SW480 (cell line): ENCODE data around the gene HECW1.

Experiments used
- DNase-seq: peaks from one replicate; pipeline ENCODE4 v3.0.0-alpha.2; 2016; ENCODE audit warnings: low spot score

Gene HECW1

DNA sequence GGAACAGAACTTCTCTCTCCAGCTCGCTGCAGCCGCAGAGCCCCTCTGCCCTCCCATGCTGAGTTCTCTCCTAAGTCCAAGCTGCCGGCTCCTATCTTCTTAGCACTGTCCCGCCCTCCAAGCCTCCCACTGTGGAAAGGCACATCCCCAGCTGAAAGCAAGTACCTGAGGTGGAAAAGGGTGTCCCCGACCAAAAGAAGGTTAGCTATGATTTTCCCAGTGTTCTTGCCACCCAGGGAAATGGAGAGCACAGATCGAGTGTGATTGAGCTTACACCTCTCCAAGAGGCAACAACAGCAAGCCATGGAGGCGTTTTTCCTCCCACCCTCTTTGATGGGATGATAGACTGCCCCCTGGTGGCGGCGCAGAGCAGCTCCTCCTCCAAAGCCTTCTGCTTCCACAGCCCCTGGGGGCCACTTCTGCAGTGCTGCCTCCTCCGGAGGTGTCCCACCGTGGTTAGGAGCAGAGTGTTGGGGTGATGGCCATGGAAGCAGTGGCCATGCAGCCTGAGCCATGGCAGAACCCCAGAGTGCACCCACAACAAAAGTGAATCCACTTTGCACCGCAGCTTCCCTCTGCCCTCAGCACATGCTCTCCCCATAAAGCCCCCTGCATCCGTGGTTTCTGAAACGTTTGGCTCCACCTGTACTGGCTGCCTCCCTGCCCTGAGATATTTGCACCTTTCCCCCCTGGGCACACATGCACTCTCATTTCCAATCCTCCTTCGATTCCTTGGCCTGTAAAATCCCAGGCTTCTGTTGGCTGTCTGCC is 327.4 kb downstream of the HECW1 start:
- DNase-seq = peak; percentile 72

DNA sequence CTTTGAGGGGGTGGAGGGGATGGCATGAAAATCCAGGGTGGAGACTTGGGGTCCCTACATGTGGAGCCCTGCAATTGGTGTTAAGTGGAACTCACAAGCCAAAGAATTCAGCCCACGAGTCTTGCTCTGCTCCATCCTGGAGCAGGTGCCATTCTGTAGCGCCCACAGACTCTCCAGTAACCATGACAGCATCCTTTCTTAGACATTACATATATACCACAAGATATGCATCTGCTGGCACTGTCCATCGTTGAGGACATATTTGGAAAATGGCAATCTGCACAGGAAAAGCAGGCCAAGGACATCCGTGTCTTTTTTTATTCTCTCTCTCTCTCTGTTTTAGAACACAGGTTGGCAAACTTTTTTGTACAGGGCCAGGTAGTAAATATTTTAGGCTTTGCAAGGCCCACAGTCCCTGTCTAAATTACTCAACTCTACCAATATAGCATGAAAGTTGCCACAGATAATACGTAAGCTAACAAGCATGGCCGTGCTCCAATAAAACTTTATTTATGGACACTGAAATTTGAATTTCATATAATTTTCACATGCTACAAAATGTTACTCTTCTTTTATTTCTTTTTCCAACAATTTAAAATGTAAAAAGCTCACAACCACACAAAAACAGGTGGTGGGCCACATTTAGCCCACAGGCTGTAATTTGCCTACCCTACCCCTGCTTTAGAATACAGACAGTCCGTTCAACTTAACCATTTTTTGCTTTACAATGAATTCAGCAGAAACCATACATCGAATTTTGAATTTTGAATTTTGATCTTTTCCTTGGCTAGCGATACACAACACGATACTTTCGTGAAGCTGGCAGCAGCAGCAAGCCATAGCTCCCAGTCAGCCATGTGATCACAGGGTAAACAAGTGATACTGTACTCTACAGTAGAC is 329.0 kb downstream of the HECW1 start:
- no peak for DNase-seq

DNA sequence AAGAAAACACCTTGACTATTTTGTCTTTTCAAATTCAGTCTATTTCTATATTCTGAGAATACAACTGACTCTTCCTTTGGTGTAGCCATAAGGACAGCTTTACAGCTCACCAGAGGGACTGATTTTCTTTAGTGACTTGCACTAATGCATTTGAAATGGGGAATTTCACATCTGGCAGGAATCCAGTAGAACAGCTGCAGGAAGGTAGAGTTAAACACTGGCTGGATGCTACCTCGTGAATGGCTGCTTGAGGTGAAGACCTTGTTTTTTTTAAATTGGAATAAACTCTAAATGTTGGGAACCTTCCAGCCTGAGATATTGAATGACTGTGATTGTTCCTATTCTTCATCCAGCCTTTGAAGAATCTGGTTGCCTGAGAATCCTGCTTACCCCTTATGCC is 330.9 kb downstream of the HECW1 start:
- DNase-seq = no peak

DNA sequence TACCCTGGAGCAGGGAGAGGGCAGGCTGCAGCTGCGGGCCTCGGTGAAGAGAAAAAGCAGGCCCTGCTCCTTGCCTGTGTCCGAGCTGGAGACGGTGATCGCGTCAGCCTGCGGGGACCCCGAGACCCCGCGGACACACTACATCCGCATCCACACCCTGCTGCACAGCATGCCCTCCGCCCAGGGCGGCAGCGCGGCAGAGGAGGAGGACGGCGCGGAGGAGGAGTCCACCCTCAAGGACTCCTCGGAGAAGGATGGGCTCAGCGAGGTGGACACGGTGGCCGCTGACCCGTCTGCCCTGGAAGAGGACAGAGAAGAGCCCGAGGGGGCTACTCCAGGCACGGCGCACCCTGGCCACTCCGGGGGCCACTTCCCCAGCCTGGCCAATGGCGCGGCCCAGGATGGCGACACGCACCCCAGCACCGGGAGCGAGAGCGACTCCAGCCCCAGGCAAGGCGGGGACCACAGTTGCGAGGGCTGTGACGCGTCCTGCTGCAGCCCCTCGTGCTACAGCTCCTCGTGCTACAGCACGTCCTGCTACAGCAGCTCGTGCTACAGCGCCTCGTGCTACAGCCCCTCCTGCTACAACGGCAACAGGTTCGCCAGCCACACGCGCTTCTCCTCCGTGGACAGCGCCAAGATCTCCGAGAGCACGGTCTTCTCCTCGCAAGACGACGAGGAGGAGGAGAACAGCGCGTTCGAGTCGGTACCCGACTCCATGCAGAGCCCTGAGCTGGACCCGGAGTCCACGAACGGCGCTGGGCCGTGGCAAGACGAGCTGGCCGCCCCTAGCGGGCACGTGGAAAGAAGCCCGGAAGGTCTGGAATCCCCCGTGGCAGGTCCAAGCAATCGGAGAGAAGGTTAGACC is 332.5 kb downstream of the HECW1 start:
- DNase-seq = no peak

DNA sequence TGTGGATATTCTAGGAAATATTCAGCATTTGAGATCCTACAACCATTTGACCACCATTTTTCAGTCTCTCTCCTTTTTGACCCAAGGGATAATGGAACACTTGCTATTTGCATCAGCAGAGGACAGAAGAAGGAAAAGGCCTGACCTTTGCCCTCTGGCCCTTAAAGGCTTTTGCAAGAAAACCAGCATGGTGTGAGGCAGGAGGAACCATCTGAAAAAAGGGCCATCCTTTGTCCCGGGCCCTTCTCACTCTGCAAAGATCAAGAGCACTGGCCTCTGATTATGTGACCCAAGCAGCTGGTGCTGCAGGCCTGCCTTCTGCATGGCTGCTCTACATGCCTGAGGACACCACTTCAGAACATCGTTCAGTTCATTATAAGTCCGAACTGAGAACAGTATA is 337.1 kb downstream of the HECW1 start:
- no peak for DNase-seq

DNA sequence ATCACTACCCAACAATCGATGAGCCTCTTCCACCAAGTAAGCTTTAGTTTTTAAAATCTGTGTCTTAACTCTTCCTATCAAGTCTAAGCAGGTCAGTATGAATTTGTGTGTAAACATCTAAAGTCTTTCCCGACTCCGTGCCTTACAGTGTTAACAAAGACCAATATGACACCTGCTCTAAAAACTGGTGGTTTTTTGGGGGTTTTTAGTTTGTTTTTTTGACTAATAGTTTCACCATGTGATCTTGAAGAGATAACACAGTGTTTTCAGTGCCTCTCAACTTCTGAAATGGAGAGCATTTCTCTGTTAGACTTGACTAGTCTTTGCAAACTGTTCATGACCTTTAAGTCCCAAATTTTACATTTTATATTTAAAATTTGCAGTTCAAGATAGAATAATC is 338.4 kb downstream of the HECW1 start:
- DNase-seq = no peak

DNA sequence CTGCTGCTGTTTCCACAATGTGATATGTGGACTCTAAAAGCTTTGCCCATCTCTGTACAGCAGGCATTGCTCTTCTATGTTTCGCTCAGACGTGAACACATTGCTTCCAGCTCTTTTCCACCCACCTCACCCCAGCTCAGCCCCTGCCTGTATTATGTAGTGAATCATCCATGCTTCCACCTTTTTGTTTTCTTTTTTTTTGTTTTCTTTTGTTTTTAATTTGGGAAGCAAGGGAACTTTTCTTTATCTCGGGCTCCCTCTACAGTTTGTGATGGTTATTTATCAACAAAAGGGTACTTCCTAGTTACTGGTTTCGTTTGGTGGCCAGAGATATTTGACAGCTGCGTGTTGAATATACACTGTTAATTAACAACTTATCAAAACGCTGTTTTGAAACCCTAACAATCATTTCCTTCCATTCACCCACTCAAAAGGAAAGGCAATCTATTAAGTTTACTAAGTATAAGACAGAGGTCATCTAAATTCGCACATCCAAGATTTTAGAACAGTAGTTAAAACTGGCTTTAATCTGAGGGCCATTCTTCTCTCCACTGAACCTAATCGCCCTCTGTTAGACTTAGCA is 342.6 kb downstream of the HECW1 start:
- DNase-seq = peak; percentile 81

DNA sequence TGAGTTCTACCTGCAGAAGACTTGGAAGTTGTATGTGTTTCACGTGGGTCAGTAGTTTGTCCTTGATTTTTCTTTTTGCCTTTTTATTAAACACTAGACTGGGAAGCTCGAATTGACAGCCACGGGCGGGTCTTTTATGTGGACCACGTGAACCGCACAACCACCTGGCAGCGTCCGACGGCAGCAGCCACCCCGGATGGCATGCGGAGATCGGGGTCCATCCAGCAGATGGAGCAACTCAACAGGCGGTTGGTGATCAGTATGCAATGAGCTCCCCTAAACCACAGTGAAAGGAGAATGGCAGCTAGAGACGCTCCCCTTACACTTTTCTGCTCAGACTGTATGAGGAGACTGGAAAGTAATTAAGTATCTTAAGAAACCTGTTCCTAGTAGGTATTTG is 343.8 kb downstream of the HECW1 start:
- DNase-seq = peak; percentile 72

DNA sequence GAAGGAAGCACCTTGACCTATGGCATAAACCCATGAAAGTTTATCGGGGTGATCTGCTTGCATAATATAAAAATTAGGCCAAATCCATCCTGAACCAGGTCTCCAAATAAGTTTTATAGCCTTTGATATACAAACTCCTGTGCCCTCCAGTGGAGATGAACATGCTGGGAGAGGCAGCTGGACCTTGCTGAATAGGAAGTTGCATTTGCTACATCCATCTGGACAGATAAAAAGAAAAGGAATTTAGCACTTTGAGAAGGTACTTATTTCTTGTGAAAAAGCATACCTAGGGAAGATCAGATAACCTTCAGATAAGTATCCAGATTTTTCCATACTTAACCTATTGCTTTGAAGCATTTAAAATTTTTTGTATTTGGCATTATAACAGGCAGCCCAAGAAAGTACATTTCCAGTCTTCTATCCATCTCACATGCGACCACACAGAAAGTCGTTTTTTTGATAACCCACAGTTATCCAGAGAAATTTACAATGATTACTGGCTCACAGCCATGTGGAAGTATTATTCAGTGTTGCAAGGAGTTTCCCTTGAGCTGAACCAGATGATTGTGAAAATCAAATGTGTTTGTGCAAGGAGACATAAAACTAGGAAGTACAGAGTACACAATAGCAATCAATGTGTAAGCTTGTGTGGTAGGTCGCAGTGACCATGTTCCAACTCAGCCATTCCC is 346.0 kb downstream of the HECW1 start:
- no peak for DNase-seq

DNA sequence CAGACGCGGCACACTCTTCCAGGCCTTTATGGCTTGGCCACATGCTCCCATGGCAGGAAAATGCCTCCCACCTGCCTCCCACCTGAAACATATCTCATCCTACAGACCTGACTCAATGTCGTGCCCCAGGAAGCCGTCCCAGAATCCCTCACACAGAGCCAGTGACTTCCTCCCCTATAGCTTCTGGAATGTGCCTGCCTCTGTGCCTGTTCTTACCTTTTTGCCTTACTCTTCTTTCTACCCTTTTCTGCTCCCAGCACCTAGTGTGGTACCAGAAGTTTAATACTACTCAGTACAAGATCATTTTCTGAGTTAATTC is 346.5 kb downstream of the HECW1 start:
- no peak for DNase-seq

DNA sequence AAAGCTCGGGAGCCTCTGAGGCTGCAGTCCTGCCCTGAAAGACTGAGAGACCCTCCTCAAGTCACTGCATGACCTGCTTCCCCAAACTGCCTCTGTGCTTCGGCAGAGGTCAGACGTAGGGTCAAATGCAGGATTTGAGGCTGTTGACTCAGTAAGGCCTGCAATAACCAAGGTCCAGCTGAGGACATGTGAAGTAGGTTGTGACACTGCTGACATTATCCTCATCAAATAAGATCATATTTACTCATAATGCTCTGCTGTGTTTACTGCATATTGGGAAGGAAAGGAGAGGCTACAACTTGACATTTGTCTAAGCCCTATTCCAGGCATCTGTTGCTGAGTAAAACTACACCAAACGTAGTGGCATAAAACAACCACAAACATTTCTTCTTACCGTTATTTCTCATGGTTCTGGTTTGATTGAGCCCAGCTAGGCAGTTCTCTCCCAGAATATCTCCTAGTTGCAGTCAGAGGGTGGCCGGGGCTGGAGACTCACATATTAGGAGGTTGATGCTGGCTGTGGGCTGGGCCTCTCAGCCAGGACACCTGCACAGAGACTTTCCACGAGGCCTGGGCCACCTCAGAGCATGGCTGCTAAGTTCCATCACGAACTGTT is 348.4 kb downstream of the HECW1 start:
- DNase-seq = no peak

DNA sequence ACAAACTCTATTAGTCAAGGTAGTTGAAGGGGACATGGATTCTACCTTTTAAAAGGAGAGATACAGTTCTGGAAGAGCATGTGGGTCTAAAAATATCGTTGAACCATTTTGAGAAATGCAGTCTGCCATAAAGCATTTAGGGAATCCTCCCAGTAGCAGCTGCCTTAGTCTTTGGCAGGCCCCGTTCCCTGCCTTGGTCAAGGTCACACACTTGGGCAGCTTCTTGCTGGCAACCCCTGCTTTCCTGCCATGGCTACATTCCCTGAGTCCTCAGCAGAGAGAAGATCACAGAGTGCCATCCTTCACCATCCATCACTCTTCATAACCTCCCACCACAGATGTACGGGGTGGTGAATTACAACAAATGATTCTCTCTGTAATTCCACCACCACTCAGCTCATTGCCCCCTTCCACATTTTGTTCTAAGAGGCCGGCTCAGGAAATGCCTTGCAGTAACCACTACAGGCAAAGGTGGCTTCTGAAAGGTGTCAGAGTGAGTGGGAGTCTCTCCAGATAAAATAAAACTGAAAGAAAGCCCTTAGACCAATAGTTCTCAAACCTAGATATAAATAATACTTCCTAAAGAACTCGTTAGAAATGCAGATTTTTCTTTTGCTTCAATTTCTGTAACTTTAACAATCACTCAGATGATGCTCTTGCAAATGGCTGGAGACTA is 349.0 kb downstream of the HECW1 start:
- DNase-seq = no peak

DNA sequence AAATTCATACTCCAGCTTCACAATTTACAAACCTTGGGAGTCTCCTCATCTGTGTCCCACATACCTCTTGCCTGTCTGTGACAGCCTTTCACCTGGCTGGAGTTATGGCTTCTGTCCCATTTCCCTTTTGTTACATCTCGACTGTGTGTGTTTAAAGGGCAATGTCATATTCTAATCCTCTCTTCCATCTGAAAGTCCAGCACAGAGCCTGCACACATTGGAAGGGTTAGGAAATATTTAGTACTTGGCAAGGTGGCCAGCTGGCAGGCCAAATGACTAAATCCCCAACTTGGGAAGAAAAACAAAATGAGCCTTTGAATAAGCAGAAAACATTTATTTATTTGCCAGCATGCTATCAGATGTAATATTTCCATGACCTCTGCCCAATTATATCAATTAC is 350.4 kb downstream of the HECW1 start:
- no peak for DNase-seq

DNA sequence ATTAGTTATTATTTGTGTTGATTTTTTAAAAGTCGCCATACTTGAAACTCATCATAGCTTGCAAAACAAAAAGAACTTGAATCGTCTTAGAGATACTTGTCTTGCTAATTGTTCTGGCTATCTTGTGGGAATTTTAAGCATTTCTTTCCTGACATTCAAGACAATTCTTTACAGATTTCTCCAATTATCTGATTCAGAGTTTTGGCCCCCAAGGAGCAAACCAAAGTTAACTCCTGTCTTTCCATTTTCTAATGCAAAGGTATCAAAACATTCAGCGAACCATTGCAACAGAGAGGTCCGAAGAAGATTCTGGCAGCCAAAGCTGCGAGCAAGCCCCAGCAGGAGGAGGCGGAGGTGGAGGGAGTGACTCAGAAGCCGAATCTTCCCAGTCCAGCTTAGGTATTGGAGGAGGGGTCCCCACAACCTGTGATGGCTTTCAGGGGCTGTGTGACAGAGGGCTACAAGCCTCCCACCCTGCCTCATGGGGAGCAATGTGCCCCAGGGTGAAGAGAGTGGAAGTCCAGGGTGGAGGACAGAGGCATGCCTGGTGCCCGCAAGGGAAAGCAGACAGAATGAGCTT is 351.0 kb downstream of the HECW1 start:
- DNase-seq = no peak

DNA sequence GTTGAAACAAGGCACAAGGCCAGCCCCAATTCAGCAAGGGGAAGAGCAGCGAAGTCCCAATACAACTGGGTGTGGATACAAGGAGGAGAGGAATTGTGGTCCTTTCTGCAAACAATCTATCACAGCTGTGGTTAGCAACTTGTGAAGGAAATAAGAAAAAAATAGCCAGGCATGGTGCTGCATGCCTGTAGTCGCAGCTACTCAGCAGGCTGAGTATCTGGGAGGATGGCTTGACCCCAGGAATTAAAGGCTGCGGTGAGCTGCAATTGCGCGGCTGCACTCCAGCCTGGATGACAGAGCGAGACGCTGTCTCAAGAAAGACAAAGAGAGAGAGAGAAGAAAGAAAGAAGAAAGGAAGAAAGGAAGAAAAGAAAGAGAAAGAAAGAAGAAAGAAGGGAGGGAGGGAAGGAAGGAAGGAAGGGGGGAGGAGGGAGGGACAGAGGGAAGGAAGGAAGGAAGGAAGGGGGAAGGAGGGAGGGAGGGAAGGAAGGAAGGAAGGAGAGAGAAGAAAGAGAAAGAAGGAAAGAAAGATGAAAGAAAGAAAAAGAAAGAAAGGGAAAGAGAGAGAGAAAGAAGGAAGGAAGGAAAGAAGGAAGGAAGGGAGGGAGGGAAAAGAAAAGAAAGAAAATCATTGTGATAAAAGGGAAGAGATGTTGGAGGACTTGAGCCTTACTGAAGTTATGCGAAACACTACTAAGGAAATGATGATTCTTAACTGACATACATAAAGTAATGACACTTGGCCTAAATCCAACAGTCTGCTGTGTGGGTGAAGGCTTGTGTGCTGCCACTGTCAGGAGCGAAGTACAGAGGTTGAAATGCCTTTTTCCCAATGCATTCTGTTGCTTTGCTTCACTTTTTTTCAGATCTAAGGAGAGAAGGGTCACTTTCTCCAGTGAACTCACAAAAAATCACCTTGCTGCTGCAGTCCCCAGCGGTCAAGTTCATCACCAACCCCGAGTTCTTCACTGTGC is 353.4 kb downstream of the HECW1 start:
- peak; percentile 12 for DNase-seq

DNA sequence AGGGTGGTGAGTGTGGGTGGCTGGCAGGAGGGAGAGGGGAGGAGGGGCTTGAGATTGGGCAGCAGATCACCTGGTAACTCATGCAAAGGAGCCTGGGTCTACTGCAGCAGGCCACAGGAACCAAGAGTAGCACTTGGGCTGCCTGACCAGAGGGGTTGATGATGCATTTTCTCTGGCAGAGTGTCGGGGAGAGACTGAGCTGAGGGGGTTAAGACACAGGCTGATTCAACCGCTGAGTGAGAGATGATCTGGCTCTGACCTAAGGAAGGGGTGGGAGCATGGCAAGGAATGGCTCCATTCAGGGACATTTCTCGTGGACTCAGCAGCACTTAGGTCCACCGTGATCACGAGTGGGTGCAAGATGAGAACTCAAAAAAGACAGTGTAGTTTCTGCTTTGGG is 355.0 kb downstream of the HECW1 start:
- no peak for DNase-seq

DNA sequence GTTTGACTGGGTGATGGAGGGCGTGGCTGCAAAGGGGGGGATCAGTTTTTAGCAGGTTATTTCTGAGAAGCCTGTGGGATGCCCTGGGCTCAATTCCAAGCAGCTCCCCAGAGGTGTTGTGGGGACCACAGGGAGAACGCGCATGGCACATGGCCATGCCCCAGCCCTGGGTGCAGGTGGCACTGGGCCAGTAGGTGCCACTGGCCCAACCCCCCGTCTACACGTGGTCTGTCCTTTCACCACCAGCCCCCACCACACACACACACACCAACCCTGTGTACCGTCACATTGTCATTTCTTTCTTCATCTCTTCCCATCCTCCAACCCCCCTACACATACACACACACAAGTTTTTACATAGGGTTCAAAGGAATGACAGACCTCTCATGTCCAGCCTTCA is 355.4 kb downstream of the HECW1 start:
- DNase-seq = no peak

DNA sequence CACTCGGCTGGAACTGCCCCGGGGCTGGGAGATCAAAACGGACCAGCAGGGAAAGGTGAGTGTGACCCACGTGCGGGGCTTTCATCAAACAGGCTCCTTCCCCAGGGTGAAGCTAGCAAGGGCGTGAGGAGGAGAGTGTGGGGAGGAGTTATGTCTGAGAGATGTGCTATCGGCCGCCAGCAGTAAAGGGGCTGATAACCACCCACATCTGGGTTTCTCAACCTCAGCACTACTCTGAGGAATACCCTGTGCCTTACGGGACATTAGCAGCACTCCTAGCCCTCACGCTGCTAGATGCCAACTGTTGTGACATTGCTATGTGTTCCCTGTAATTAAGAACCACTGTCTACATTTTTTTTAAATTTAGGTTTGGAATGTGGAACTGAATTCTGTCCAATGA is 356.6 kb downstream of the HECW1 start:
- no peak for DNase-seq

DNA sequence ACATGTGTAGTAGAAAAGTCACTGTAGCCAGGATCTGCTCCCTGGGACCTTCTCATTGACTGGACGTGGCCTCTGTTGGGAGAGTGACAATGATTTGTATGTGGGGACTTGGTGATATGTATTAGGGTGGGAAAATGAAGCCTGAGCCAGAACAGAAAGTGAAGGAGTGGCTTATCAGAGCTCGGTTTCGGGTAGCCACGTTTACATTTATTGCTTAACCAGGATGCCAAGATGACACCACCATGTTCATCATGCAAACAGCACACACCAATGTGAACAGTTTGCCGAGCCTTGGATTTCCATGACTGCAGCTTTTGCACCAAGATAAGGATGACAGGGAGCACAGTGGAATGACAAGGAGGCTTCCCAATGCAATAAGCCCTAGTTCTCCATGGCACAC is 357.7 kb downstream of the HECW1 start:
- DNase-seq = no peak
